ENCODE results near the gene FUOM.

DNA sequence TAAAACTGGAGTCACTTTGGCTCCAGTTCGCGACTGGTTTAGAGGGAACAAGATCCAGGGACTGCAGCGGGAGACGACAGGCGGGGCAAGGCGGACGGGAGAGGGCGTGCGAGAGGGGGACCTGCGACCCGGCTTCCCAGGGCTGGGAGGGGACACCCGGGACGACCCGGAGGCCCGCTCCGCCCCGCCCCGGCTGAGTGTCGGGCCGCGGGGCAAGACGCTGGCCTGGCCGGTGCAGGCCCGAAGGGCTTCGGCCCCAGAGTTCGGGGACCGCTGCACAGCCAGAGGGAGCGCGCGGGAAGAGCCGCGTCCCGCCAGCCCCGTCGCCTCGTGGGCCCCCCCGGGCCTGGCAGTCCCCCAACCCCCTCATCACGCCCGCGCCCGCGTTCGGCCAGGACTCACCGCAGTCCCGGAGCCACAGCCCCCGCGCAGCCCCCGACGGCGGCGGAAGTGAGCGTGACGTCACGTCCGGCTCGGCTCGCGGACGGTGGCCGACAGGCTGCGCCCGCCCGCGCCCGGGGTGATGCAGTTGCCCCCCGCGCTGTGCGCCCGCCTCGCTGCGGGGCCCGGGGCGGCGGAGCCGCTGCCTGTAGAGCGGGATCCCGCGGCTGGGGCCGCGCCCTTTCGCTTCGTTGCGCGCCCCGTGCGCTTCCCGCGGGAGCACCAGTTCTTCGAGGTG lies 49.3 kb downstream of the FUOM start, which contains the start of the genes TUBGCP2 and ZNF511:
- TF ChIP-seq, protein P1, sequence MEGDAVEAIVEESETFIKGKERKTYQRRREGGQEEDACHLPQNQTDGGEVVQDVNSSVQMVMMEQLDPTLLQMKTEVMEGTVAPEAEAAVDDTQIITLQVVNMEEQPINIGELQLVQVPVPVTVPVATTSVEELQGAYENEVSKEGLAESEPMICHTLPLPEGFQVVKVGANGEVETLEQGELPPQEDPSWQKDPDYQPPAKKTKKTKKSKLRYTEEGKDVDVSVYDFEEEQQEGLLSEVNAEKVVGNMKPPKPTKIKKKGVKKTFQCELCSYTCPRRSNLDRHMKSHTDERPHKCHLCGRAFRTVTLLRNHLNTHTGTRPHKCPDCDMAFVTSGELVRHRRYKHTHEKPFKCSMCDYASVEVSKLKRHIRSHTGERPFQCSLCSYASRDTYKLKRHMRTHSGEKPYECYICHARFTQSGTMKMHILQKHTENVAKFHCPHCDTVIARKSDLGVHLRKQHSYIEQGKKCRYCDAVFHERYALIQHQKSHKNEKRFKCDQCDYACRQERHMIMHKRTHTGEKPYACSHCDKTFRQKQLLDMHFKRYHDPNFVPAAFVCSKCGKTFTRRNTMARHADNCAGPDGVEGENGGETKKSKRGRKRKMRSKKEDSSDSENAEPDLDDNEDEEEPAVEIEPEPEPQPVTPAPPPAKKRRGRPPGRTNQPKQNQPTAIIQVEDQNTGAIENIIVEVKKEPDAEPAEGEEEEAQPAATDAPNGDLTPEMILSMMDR (IDR thresholded peaks at IDR 0.05): peak in 2 of 3 experiments; percentile 10 to 33
- TF ChIP-seq POLR2A (IDR thresholded peaks at IDR 0.05): no peak

Data from testis (tissue), 2 donors.